ENCODE results near the gene STX8. TPM values are rescaled to one million over a fixed set of nuclear protein-coding genes. Genes with fewer than 3 reads are reported as not detected.

STX8 gene
- total RNA-seq, 2 experiments from 2014 or later, result 59.6 to 71.5 TPM

- ChIA-PET POLR2A (interaction anchor here (0.9 kb wide), 1 partner anchor 60 kb away, joined by 3 read pairs; no protein-coding TSS in a partner anchor), CTCF (no interaction called here)
- Mint-ChIP-seq H3K27ac (peak overlapping the region; percentile 32), H3K36me3 (ENCODE audit: low read depth) (no peaks in the 10 kb centered on the region), H3K4me3 (no peak overlapping the region), H3K9me3 (no peaks in the 10 kb centered on the region), H3K27me3 (no peaks in the 10 kb centered on the region), H3K4me1 (ENCODE audit: low read depth) (peaks cover 42% of the 10 kb centered on the region)
- TF ChIP-seq, protein P1, sequence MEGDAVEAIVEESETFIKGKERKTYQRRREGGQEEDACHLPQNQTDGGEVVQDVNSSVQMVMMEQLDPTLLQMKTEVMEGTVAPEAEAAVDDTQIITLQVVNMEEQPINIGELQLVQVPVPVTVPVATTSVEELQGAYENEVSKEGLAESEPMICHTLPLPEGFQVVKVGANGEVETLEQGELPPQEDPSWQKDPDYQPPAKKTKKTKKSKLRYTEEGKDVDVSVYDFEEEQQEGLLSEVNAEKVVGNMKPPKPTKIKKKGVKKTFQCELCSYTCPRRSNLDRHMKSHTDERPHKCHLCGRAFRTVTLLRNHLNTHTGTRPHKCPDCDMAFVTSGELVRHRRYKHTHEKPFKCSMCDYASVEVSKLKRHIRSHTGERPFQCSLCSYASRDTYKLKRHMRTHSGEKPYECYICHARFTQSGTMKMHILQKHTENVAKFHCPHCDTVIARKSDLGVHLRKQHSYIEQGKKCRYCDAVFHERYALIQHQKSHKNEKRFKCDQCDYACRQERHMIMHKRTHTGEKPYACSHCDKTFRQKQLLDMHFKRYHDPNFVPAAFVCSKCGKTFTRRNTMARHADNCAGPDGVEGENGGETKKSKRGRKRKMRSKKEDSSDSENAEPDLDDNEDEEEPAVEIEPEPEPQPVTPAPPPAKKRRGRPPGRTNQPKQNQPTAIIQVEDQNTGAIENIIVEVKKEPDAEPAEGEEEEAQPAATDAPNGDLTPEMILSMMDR (IDR thresholded peaks at IDR 0.05), result no peak
- ATAC-seq, result no peak
- DNase-seq, result no peak
- intact Hi-C loops (cut with micrococcal nuclease), result no loop called here
Observed at GRCh38 chr17:9256751-9257629, 318.6 kb downstream of the STX8 start.

DNA sequence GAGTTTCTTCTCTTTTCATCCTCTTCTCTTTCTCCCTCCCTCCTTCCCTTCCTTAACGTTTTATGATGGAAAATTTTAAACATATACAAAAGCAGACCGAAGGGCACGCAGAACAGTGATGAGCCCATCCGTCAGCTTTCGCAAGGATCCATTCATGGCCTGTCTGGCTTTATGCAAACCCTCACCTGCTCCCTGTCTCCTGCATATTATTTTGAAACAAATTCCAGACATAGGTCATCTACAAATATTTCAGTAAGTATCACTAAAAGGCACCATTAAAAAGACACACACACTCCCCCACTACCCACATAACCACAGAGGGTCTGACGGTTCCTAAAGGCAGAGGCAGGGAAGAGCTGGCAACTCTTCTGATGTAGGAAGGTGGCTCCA lies 319.3 kb downstream of the STX8 start:
- CTCF ChIA-PET, result no interaction called here
- intact Hi-C loops (cut with micrococcal nuclease), result no loop called here
- ATAC-seq (no peak), DNase-seq (no peak)
- POLR2A ChIA-PET, result interaction anchor here (0.9 kb wide), 1 partner anchor 59 kb away, joined by 3 read pairs; no protein-coding TSS in a partner anchor
- no peaks in the 10 kb centered on the region for H3K36me3 Mint-ChIP-seq (ENCODE audit: low read depth)
- TF ChIP-seq, protein P1 (IDR thresholded peaks at IDR 0.05), result no peak
- H3K4me3 Mint-ChIP-seq, result no peak overlapping the region
- no peaks in the 10 kb centered on the region for H3K27me3 Mint-ChIP-seq
- H3K4me1 Mint-ChIP-seq (ENCODE audit: low read depth), result peaks cover 40% of the 10 kb centered on the region
- peak overlapping the region; percentile 32 for H3K27ac Mint-ChIP-seq
- H3K9me3 Mint-ChIP-seq, result no peaks in the 10 kb centered on the region

- ChIA-PET CTCF (no interaction called here), POLR2A (interaction anchor here (0.9 kb wide), 1 partner anchor 59 kb away, joined by 3 read pairs; no protein-coding TSS in a partner anchor)
- TF ChIP-seq, protein P1 (IDR thresholded peaks at IDR 0.05), result no peak
- Mint-ChIP-seq H3K4me3 (no peak overlapping the region), H3K9me3 (no peaks in the 10 kb centered on the region), H3K36me3 (ENCODE audit: low read depth) (no peaks in the 10 kb centered on the region), H3K4me1 (ENCODE audit: low read depth) (peaks cover 44% of the 10 kb centered on the region), H3K27me3 (no peaks in the 10 kb centered on the region), H3K27ac (no peak overlapping the region)
- no peak for ATAC-seq
- intact Hi-C loops (cut with micrococcal nuclease), result no loop called here
- no peak for DNase-seq
Observed at GRCh38 chr17:9255833-9256232, 319.8 kb downstream of the STX8 start.

DNA sequence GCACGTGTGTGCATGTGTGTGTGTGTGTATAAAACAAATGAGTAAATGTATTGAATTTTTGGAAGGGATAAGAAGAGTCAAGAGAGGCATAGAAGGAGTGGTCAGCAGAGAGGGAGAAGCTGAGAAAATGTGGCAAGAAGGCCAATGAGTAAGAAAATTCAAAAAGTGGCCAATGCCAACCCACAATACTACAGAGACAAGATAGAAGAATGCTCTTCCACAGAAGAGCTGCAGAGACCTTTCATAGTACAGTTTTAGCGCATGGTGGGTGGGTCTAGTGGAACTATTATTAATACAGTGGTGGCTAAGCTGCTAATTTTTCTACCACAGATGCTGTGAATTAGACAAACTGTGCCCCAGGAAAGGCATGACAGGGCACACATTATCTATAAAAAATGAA lies 320.8 kb downstream of the STX8 start:
- Mint-ChIP-seq H3K4me3 (no peak overlapping the region), H3K27me3 (no peaks in the 10 kb centered on the region), H3K27ac (no peak overlapping the region), H3K36me3 (ENCODE audit: low read depth) (no peaks in the 10 kb centered on the region), H3K4me1 (ENCODE audit: low read depth) (peaks cover 44% of the 10 kb centered on the region), H3K9me3 (no peaks in the 10 kb centered on the region)
- POLR2A ChIA-PET, result no interaction called here
- ATAC-seq, result no peak
- TF ChIP-seq, protein P1 (IDR thresholded peaks at IDR 0.05), result no peak
- CTCF ChIA-PET, result no interaction called here
- intact Hi-C loops (cut with micrococcal nuclease), result no loop called here
- no peak for DNase-seq

DNA sequence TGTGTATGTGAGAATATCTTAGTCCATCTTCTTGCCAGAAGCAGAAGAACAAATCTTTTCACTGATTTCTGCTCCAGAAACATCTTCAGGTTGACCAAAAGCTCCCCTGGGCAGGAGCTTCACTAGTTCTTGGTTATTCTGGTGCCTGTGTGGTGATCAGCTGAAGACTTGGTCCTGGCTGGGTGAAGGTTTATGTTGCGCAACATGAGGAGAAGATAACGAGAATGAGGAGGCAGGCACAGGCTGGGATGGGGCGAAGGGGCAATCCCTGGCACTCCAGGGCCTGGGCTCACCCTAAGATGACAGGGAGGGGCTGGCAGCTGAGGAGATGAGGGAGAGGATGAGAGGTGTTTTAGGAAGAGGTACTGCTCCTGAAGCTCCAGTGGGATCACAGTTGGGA lies 322.3 kb downstream of the STX8 start:
- ChIA-PET CTCF (interaction anchor here (0.9 to 1.9 kb wide), 2 partner anchors 38 to 138 kb away, joined by 3 to 6 read pairs; no protein-coding TSS in a partner anchor), POLR2A (interaction anchor here (0.8 to 2.1 kb wide), 3 partner anchors 11 to 20 kb away, joined by 4 to 7 read pairs (median 7); no protein-coding TSS in a partner anchor)
- H3K27me3 Mint-ChIP-seq, result no peaks in the 10 kb centered on the region
- H3K9me3 Mint-ChIP-seq, result no peaks in the 10 kb centered on the region
- no peak for ATAC-seq
- TF ChIP-seq, protein P1 (IDR thresholded peaks at IDR 0.05), result no peak
- H3K36me3 Mint-ChIP-seq (ENCODE audit: low read depth), result no peaks in the 10 kb centered on the region
- peaks cover 36% of the 10 kb centered on the region for H3K4me1 Mint-ChIP-seq (ENCODE audit: low read depth)
- no peak for DNase-seq
- intact Hi-C loops (cut with micrococcal nuclease), result no loop called here
- peak overlapping the region; percentile 79 for H3K27ac Mint-ChIP-seq
- no peak overlapping the region for H3K4me3 Mint-ChIP-seq

All from activated CD8-positive, alpha-beta T cell treated with anti-CD3 and anti-CD28 coated beads for 36 hours (primary cell).